IMR-90 (cell line): ENCODE results near the gene SLC26A4. TPM values are rescaled to one million over a fixed set of nuclear protein-coding genes. Genes with fewer than 3 reads are reported as not detected.

ENCODE experiments used
- ATAC-seq: fragments of 200-7000 bp; cut with Tn5 transposase; 2 replicates; pipeline ENCODE4 v1.9.1; 2020; ENCODE audit warnings: low read depth, mild to moderate bottlenecking, moderate library complexity
- BruUV-seq: library from RNA; stranded (reverse); fragments of 400-500 nt; replicated peaks from 2 replicates; lab custom pipeline; 2021; lab: Mats Ljungman, UMichigan
- CTCF ChIA-PET: fragments of 300-600 bp; formaldehyde crosslinking; extraction: SDS; loops from one replicate; lab custom pipeline; 2021; ENCODE audit warnings: antibody characterized with exemption; lab: Yijun Ruan, JAX
- POLR2A ChIA-PET: fragments of 300-600 bp; sonication (Branson Sonifier 250); formaldehyde crosslinking; loops from one replicate; lab custom pipeline; 2022; ENCODE audit warnings: antibody characterized with exemption; ENCODE audit not compliant: unreplicated experiment; lab: Charles Lee
- DNase-seq: peaks from one replicate; pipeline ENCODE4 v3.0.0; 2013
- H2AFZ ChIP-seq: replicated peaks from 2 replicates; pipeline ENCODE3; 2013; ENCODE audit warnings: low read length, mild to moderate bottlenecking; ENCODE audit not compliant: poor library complexity
- H2AK5ac ChIP-seq: 2 replicates; pipeline ENCODE4 v1.6.1; 2013; ENCODE audit warnings: low read depth, low read length, inconsistent platforms
- H2AK9ac ChIP-seq: replicated peaks from 2 replicates; pipeline ENCODE3; 2013; ENCODE audit warnings: mild to moderate bottlenecking, low read depth, low read length, moderate library complexity; ENCODE audit not compliant: poor library complexity
- H2BK120ac ChIP-seq: 2 replicates; pipeline ENCODE4 v1.6.1; 2013; ENCODE audit warnings: low read depth, low read length, inconsistent platforms
- H2BK15ac ChIP-seq: 3 replicates; pipeline ENCODE4 v1.6.1; 2013; ENCODE audit warnings: low read depth, low read length, inconsistent platforms
- H2BK20ac ChIP-seq: 2 replicates; pipeline ENCODE4 v1.6.1; 2013; ENCODE audit warnings: low read depth, mild to moderate bottlenecking, inconsistent platforms, low read length, moderate library complexity
- H2BK5ac ChIP-seq: 2 replicates; pipeline ENCODE4 v1.6.1; 2013; ENCODE audit warnings: mild to moderate bottlenecking, low read depth, low read length, inconsistent platforms; ENCODE audit not compliant: poor library complexity, severe bottlenecking
- H3K14ac ChIP-seq: replicated peaks from 2 replicates; pipeline ENCODE4 v1.6.1; 2013; ENCODE audit warnings: low read depth, low read length, inconsistent platforms
- H3K18ac ChIP-seq: 2 replicates; pipeline ENCODE4 v1.6.1; 2013; ENCODE audit warnings: low read depth, low read length, control low read depth
- H3K23ac ChIP-seq: 2 replicates; pipeline ENCODE4 v1.6.1; 2013; ENCODE audit warnings: low read depth, low read length, inconsistent platforms
- H3K27ac ChIP-seq: 2 replicates; pipeline ENCODE4 v1.5.1; 2013; ENCODE audit warnings: mild to moderate bottlenecking, control low read depth, low read length; ENCODE audit not compliant: insufficient read depth
- H3K27me3 ChIP-seq: 2 replicates; pipeline ENCODE4 v1.6.1; 2013; ENCODE audit warnings: low read length; ENCODE audit not compliant: control insufficient read depth, insufficient read depth
- H3K36me3 ChIP-seq: 2 replicates; pipeline ENCODE4 v1.6.1; 2013; ENCODE audit warnings: low read length, mixed read lengths; ENCODE audit not compliant: control insufficient read depth, insufficient read depth
- H3K4ac ChIP-seq: 2 replicates; pipeline ENCODE4 v1.6.1; 2013; ENCODE audit warnings: low read depth, low read length, inconsistent platforms
- H3K4me1 ChIP-seq: 2 replicates; pipeline ENCODE4 v1.6.1; 2013; ENCODE audit warnings: low read length, mixed read lengths; ENCODE audit not compliant: control insufficient read depth, insufficient read depth
- H3K4me2 ChIP-seq: 2 replicates; pipeline ENCODE4 v1.6.1; 2013; ENCODE audit warnings: low read depth, mild to moderate bottlenecking, control low read depth, low read length, moderate library complexity
- H3K4me3 ChIP-seq: 2 replicates; pipeline ENCODE4 v1.5.1; 2013; ENCODE audit warnings: low read depth, mild to moderate bottlenecking, control low read depth, low read length, moderate library complexity; ENCODE audit not compliant: insufficient read depth
- H3K56ac ChIP-seq: 2 replicates; pipeline ENCODE4 v1.6.1; 2013; ENCODE audit warnings: low read length, inconsistent platforms; ENCODE audit not compliant: insufficient read depth; ENCODE audit errors: extremely low read depth
- H3K79me1 ChIP-seq, 2 experiments: 2 replicates each; pipeline ENCODE4 v1.6.1; 2013; ENCODE audit warnings: low read length in 2 of 2, inconsistent platforms in 1 of 2, low read depth in 1 of 2
- H3K9ac ChIP-seq: 2 replicates; pipeline ENCODE4 v1.6.1; 2013; ENCODE audit warnings: low read depth, low read length, control low read depth
- H3K9me1 ChIP-seq: 2 replicates; pipeline ENCODE4 v1.6.1; 2013; ENCODE audit warnings: low read length, inconsistent platforms; ENCODE audit not compliant: insufficient read depth
- H3K9me3 ChIP-seq: 2 replicates; pipeline ENCODE4 v1.6.1; 2013; ENCODE audit warnings: low read length; ENCODE audit not compliant: control insufficient read depth, insufficient read depth
- H4K20me1 ChIP-seq: 2 replicates; pipeline ENCODE4 v1.6.1; 2013; ENCODE audit warnings: low read length, inconsistent platforms; ENCODE audit not compliant: insufficient read depth
- H4K5ac ChIP-seq: 2 replicates; pipeline ENCODE4 v1.6.1; 2013; ENCODE audit warnings: mild to moderate bottlenecking, low read depth, low read length, control low read depth
- H4K8ac ChIP-seq, 2 experiments: 2 replicates each; pipeline ENCODE4 v1.6.1; 2013; ENCODE audit warnings: low read depth in 2 of 2, low read length in 2 of 2, control low read depth in 1 of 2, inconsistent platforms in 1 of 2
- H4K91ac ChIP-seq: 2 replicates; pipeline ENCODE4 v1.6.1; 2013; ENCODE audit warnings: low read depth, low read length, inconsistent platforms; ENCODE audit not compliant: insufficient read depth
- BHLHE40 ChIP-seq: fragments of 150-350 bp; IDR thresholded peaks from 2 replicates; pipeline ENCODE4 v1.6.1; 2016; ENCODE audit warnings: mild to moderate bottlenecking, low read depth, low read length
- CEBPB ChIP-seq: IDR thresholded peaks from 2 replicates; pipeline ENCODE4 v1.6.1; 2012; ENCODE audit warnings: low read depth, low read length, improper control_type of control experiment
- CHD1 ChIP-seq: IDR thresholded peaks from 2 replicates; pipeline ENCODE4 v1.6.1; 2012; ENCODE audit warnings: low read depth, low read length, improper control_type of control experiment
- FOS ChIP-seq: fragments of 150-350 bp; IDR thresholded peaks from 2 replicates; pipeline ENCODE4 v1.6.1; 2016; ENCODE audit warnings: low read depth, low read length
- MAFK ChIP-seq: IDR thresholded peaks from 2 replicates; pipeline ENCODE4 v1.6.1; 2012; ENCODE audit warnings: low read depth, low read length, improper control_type of control experiment
- MAZ ChIP-seq: IDR thresholded peaks from 2 replicates; pipeline ENCODE4 v1.6.1; 2012; ENCODE audit warnings: low read depth, mild to moderate bottlenecking, low read length, improper control_type of control experiment, moderate library complexity, borderline replicate concordance
- MXI1 ChIP-seq: IDR thresholded peaks from 2 replicates; pipeline ENCODE4 v1.6.1; 2012; ENCODE audit warnings: low read depth, mild to moderate bottlenecking, low read length, moderate library complexity, borderline replicate concordance
- NFE2L2 ChIP-seq: fragments of 150-350 bp; IDR thresholded peaks from 2 replicates; pipeline ENCODE4 v1.6.1; 2016; ENCODE audit warnings: low read depth, mild to moderate bottlenecking, low read length
- POLR2A ChIP-seq: IDR thresholded peaks from 2 replicates; pipeline ENCODE4 v1.6.1; 2012; ENCODE audit warnings: mild to moderate bottlenecking, low read depth, low read length
- RAD21 ChIP-seq: IDR thresholded peaks from 2 replicates; pipeline ENCODE4 v1.6.1; 2012; ENCODE audit warnings: low read length, improper control_type of control experiment
- RCOR1 ChIP-seq: IDR thresholded peaks from 2 replicates; pipeline ENCODE4 v1.6.1; 2012; ENCODE audit warnings: mild to moderate bottlenecking, low read length, improper control_type of control experiment; ENCODE audit not compliant: insufficient replicate concordance
- RFX5 ChIP-seq: IDR thresholded peaks from 2 replicates; pipeline ENCODE4 v1.8.0; 2012; ENCODE audit warnings: low read depth, mild to moderate bottlenecking, low read length, moderate library complexity
- SMC3 ChIP-seq: fragments of 150-350 bp; IDR thresholded peaks from 2 replicates; pipeline ENCODE4 v1.6.1; 2016; ENCODE audit warnings: low read depth, mild to moderate bottlenecking, antibody characterized with exemption, low read length, moderate library complexity
- WGBS, 2 experiments: methylation state at CpG; one replicate each; pipeline versions ENCODE4 v1.1.5 to v1.1.7; 2013; ENCODE audit warnings: missing lambda C conversion rate in 2 of 2; ENCODE audit not compliant: insufficient read length in 1 of 2; ENCODE audit errors: extremely low coverage in 2 of 2; 5-methylcytosine and 5-hydroxymethylcytosine counted together
- dilution Hi-C: fragments of 300-500 bp; cut with HindIII; formaldehyde crosslinking; loops from one replicate; pipeline ENCODE4 v1.14.3; 2018; ENCODE audit warnings: low sequenced_read_pairs; ENCODE audit not compliant: unreplicated experiment
- in situ Hi-C: fragments of 300-500 bp; cut with MboI; formaldehyde crosslinking; loops from 3 replicates; pipeline ENCODE4 v1.14.3; 2019; ENCODE audit warnings: low sequenced_read_pairs, inconsistent platforms, mixed read lengths
- intact Hi-C: fragments of 100-400 bp; cut with micrococcal nuclease; formaldehyde crosslinking; loops from 2 replicates; pipeline ENCODE4 v1.10.0; 2022
- polyA plus RNA-seq, 3 experiments: library from polyadenylated mRNA; depleted of rRNA; stranded (reverse); fragments of >200 nt; gene quantifications; 2 replicates each; pipeline ENCODE4 v1.2.3, GENCODE V29; 2012; ENCODE audit warnings: low replicate concordance in 1 of 3
- total RNA-seq: library from RNA; depleted of rRNA; stranded (reverse); fragments of >200 nt; gene quantifications from 2 replicates; pipeline ENCODE4 v1.2.3, GENCODE V29; 2012
- TF ChIP-seq, protein P1 (sequence below): fragments of 150-350 bp; IDR thresholded peaks from 2 replicates; pipeline ENCODE4 v1.6.1; 2016; ENCODE audit warnings: low read depth, mild to moderate bottlenecking, low read length, moderate library complexity, borderline replicate concordance
- TF ChIP-seq, protein P2 (sequence below): conservative IDR thresholded peaks from 2 replicates; pipeline ENCODE4 v1.5.1; 2012; ENCODE audit warnings: mild to moderate bottlenecking, low read depth, low read length, improper control_type of control experiment
- TF ChIP-seq, protein P3 (sequence below): fragments of 150-350 bp; IDR thresholded peaks from 2 replicates; pipeline ENCODE4 v1.6.1; 2017; ENCODE audit warnings: mild to moderate bottlenecking, antibody characterized with exemption, low read length, low read depth

SLC26A4 gene
- total and polyA plus RNA-seq, 2 of the 4 experiments (the other 2 are of a cell fraction), result 0.09 to 1.1 TPM

DNA sequence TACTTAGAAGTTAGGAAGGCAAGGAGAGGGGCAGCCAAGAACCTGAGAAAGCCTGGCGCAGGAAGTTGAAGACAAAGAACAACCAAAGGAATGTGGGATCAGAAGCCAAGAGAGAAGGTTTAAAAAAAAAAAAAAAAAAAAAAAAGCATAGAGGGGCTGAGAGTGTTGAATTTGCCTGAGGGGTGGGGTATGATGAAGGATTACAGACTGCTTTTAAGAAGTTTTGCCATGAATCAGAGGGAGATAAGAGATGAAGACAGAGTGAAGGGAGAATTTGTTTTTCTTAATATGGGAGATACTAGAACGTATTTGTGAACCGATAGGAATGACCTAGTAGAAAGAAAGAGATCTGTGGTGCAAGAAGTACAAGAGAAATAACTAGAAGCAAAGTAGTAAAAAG lies 6.7 kb downstream of the SLC26A4 start:
- Histone ChIP-seq H3K18ac (no peak overlapping the region), H3K4me3 (no peak overlapping the region), H3K4ac (no peak overlapping the region), H3K9me3 (no peaks in the 10 kb centered on the region), H2BK20ac (no peak overlapping the region), H3K9me1 (no peaks in the 10 kb centered on the region), H2AFZ (no peak overlapping the region), H4K91ac (no peak overlapping the region), H3K4me1 (no peaks in the 10 kb centered on the region), H2BK15ac (no peak overlapping the region), H2BK120ac (no peak overlapping the region), H2AK9ac (no peak overlapping the region), H4K5ac (no peak overlapping the region), H3K27ac (no peak overlapping the region), H4K20me1 (no peaks in the 10 kb centered on the region), H3K14ac (no peak overlapping the region), H3K4me2 (no peak overlapping the region), H3K36me3 (no peaks in the 10 kb centered on the region), H4K8ac (no peak overlapping the region), H2AK5ac (no peak overlapping the region), H2BK5ac (no peak overlapping the region), H3K79me1 (no peaks in the 10 kb centered on the region), H3K27me3 (peaks cover 14% of the 10 kb centered on the region), H3K23ac (no peak overlapping the region), H3K9ac (no peak overlapping the region), H3K56ac (no peak overlapping the region)
- ATAC-seq (no peak), DNase-seq (no peak)
- dilution Hi-C loops (no loop called here), intact Hi-C loops (no loop called here), in situ Hi-C loops (no loop called here)
- no peak for TF ChIP-seq SMC3
- TF ChIP-seq CHD1, result no peak
- TF ChIP-seq BHLHE40, result no peak
- no peak for TF ChIP-seq RFX5
- TF ChIP-seq FOS, result no peak
- TF ChIP-seq, protein P1, sequence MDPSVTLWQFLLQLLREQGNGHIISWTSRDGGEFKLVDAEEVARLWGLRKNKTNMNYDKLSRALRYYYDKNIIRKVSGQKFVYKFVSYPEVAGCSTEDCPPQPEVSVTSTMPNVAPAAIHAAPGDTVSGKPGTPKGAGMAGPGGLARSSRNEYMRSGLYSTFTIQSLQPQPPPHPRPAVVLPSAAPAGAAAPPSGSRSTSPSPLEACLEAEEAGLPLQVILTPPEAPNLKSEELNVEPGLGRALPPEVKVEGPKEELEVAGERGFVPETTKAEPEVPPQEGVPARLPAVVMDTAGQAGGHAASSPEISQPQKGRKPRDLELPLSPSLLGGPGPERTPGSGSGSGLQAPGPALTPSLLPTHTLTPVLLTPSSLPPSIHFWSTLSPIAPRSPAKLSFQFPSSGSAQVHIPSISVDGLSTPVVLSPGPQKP, result no peak
- no peak for TF ChIP-seq MXI1
- no peak for TF ChIP-seq RCOR1
- TF ChIP-seq, protein P2, sequence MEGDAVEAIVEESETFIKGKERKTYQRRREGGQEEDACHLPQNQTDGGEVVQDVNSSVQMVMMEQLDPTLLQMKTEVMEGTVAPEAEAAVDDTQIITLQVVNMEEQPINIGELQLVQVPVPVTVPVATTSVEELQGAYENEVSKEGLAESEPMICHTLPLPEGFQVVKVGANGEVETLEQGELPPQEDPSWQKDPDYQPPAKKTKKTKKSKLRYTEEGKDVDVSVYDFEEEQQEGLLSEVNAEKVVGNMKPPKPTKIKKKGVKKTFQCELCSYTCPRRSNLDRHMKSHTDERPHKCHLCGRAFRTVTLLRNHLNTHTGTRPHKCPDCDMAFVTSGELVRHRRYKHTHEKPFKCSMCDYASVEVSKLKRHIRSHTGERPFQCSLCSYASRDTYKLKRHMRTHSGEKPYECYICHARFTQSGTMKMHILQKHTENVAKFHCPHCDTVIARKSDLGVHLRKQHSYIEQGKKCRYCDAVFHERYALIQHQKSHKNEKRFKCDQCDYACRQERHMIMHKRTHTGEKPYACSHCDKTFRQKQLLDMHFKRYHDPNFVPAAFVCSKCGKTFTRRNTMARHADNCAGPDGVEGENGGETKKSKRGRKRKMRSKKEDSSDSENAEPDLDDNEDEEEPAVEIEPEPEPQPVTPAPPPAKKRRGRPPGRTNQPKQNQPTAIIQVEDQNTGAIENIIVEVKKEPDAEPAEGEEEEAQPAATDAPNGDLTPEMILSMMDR, result no peak
- no peak for TF ChIP-seq MAFK
- TF ChIP-seq, protein P3, sequence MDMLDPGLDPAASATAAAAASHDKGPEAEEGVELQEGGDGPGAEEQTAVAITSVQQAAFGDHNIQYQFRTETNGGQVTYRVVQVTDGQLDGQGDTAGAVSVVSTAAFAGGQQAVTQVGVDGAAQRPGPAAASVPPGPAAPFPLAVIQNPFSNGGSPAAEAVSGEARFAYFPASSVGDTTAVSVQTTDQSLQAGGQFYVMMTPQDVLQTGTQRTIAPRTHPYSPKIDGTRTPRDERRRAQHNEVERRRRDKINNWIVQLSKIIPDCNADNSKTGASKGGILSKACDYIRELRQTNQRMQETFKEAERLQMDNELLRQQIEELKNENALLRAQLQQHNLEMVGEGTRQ, result no peak
- no peak for TF ChIP-seq NFE2L2
- TF ChIP-seq MAZ, result no peak
- TF ChIP-seq RAD21, result no peak
- TF ChIP-seq POLR2A, result no peak
- TF ChIP-seq CEBPB, result no peak
- BruUV-seq, result no TSS peak
- ChIA-PET POLR2A (no interaction called here), CTCF (no interaction called here)
- 33% methylated on average over 2 of the region's 3 CpGs; no CpG with 5 or more reads in 1 of the 2 experiments for WGBS, 2 experiments
